ENCODE data around the gene CPOX.

CPOX gene

GRCh38 chr3:98594628-98595324 lies 1.4 kb upstream of the CPOX start:
- DNase-seq, result no peak

DNA sequence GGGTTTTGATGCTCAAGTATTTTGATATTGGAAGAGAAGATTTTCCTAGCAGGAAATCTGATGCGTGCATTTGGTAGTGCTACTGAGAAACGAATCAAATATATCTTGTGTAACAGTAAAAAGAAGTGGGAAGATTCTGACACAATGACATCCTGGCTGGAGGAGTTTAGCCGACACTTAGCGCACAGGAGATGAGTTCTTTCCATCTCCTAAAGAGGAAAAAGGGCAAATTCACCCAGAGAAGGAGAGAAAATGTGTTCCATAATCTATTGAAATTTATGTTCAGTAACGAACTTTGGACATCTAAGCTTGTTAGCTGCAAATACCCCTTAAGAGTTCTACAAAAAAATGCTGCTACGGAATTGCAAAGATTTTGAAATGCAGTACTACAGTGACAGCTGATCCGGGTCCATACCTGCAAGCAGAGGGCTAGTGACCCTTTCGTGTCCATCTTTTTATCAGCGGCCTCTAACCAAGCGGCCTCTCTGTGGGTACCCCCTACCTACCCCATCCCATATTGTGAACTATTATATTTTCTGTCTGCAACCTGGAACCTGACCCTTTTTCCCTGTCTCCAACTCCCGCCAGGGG lies 971 bp downstream of the CPOX start:
- DNase-seq, result no peak

- DNase-seq, result no peak
Observed at GRCh38 chr3:98589331-98590036, 3.9 kb downstream of the CPOX start.

DNA sequence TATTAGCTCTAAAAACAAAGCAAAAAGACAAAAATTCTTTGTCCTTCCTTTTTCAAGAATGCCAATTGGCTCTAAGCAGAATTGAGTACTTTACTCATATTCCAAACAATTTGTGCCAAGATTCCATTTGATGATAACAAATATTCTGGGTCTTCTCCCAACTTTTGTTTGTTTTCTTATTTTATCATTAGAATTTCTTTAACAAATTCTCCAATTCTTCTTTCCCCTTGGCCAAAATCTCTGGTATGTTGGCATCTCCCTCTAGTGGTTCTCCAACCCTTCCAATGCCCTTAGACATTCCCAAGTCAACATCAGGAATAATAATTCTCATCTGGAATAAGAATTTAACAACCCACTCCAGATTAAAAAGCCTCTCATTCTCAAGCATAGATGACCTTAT lies 5.3 kb downstream of the CPOX start:
- DNase-seq, result no peak

DNA sequence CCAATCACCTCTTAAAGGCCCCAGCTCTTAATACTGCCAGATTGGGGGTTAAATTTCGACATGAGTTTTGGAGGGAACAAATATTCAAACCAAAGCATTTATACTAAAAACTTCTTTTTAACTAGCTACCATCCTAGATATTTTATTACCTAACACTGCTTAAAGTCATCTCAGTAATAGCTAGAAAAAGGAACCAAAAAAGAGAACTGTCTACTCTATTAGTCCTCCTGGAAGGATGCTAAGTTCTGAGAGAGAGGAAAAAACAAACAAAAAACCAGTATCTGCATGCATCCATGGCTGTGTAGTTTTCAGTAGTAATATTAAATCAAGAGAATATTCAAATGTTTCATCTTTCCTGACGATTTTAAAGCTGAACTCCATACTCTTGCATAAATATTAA lies 5.8 kb downstream of the CPOX start:
- DNase-seq, result no peak

- no peak for DNase-seq
Observed at GRCh38 chr3:98584547-98584946, 8.9 kb downstream of the CPOX start.

GRCh38 chr3:98583766-98584165 lies 9.6 kb downstream of the CPOX start:
- no peak for DNase-seq

DNA sequence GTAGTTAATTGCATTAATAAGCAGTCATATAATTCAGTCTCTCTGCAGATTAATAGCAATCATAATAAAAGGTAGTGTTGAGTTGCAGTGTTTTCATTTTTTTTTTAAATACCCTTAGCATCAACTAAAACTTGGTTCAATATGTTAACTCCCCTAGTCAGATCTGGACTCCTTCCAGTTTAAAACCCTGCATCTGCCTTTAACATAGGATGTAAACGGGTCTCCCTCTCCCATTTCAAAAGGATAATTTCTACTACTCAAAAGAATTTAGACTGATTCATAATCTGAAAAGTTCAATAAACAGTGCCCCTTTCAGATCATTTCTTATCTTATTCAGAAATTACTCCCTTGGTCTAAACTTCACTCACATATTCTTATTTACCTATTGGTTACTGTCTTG lies 11.4 kb downstream of the CPOX start:
- no peak for DNase-seq

GRCh38 chr3:98581474-98581873 lies 11.9 kb downstream of the CPOX start:
- DNase-seq, result no peak

DNA sequence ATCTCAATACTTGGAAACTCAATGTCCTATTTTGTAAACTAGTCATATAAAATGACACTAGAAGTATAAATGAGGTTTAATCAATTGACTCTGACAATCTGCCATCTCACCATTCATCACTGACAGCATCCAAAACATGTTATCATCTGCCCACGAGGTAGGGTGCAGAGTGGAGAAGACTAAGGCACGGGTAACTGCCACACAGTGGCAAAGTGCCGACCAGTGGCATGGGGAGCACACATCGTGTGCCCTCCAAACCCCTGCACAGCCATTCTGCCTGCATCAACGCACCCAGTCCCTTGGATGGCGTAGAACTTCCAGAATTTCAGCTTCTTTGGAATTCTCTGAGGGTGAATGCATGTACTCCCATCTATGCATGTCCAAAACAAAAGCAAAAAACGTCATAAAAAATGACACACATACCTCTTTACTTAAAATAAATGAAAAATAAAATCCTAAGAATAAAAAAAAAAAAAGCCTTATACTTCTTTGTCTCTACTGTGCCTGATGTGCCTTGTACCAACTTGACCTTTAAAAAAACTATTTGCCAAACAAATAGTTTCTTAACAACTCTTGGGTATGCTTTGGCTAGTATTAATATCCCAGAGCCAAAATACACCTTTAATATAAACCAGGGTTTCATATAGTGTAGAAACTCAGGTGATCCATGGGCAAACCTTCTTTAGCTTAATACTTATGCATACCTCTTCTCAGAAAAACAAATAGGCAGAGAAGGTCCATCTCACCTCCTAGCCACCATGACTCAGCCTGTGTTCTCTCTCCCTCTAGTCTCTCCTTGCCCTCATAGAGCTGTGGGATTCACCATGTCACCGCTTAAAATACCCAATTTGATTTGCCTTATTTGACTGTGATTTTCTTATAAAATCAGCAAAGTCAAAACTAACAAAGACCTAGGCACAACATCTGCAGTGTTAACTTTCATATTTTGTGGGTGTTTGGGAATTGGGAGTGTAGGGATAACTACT lies 12.7 kb downstream of the CPOX start:
- DNase-seq, result no peak

DNA sequence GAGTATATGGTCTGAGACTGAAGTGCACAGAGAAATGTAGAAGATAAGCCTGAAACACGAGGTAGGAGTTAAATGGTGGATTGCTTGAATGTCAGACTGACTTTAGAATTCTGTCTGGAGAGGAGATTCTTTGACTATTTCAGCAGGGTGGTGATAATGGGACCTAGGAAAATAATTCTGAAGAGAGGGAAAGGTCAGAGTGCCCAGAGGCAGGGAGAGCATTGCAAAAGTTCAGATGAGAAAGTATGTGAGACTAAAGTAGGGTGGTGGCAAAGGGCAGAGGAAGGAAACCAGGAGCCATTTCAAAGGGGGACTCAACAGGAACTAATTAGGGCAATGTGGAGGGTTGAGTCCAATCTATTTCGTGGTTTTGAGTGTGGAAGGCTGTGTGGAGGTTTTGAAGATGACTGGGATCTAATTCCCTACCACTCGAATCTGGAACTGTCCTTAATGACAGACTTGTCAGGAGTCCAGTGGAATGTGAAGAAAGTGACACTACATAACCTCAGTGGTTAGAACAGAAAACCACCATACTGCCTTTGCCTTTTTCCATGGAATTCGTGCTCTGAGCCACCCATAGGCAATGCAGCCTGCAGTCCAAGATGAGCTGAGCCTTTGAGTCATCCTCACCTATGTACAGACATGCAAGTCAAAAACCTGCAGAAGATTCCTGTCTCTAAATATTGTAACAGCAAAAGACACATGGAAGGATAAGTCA lies 16.1 kb downstream of the CPOX start:
- no peak for DNase-seq

GRCh38 chr3:98574132-98574531 lies 19.3 kb downstream of the CPOX start:
- DNase-seq, result no peak

DNA sequence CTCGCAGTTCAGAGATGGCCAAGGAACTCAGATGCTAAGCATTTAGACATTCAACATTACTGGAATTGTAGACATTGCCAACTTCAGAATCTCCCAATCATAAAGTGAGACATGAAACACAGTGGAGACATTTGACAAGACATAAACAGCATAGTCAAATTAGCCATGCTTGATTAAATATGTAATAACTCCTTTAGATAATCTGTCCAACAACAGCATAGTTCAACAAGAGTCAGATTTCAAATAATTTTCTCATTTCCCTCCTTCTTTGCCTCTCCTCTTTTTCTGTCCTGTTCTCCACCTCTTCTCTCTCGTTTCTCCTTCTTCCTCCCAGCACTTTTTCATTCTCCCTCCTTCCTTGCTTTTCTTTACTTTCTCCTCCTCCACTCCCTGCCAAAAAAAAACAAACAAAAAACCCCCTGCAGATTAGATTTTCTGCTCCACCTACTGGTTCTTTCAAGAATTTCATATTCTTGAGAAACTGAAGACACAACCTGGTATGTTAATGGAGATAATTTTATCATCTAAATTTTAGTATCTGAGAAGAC lies 20.2 kb downstream of the CPOX start:
- DNase-seq, result no peak

DNA sequence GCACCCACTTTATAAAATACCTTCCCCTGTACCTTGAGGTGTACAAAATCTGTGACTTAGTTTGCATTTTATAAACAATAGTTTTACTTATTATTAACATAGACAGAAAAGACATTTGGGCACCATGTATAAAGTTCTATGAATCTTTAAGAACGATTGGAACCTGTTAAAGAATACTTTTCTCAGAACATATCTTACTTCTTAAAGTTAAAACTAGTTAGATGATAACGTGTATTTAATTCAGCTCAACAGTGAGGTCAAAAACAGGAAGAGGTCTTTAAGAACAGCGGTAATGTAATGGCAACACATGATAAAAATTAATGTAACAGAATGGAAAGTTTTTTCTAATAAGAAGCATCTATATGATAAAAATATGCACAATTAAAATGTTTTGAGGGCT lies 25.0 kb downstream of the CPOX start:
- no peak for DNase-seq

GRCh38 chr3:98567666-98568270 lies 25.6 kb downstream of the CPOX start:
- no peak for DNase-seq

DNA sequence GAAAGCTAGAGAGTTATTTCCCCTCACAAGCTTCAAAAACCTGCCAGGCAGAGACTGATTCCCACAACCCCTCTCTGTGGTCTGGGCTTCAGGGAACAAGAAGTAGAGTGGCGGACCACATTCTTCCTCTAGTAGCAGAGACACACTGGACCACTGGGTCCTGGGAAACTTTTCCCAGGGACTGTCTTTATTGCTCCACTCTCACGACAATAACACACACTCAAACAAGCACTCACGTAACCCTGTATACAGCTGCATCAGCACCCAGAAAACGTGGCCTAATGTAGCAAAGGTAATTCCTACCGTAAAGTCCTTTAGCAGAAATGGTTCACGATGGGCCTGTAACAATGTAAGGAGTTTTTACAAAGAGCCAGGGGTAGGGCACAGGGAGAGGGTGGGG lies 27.6 kb downstream of the CPOX start:
- DNase-seq, result no peak

- peak; percentile 18 for DNase-seq
Observed at GRCh38 chr3:98565237-98565643, 28.2 kb downstream of the CPOX start.

DNA sequence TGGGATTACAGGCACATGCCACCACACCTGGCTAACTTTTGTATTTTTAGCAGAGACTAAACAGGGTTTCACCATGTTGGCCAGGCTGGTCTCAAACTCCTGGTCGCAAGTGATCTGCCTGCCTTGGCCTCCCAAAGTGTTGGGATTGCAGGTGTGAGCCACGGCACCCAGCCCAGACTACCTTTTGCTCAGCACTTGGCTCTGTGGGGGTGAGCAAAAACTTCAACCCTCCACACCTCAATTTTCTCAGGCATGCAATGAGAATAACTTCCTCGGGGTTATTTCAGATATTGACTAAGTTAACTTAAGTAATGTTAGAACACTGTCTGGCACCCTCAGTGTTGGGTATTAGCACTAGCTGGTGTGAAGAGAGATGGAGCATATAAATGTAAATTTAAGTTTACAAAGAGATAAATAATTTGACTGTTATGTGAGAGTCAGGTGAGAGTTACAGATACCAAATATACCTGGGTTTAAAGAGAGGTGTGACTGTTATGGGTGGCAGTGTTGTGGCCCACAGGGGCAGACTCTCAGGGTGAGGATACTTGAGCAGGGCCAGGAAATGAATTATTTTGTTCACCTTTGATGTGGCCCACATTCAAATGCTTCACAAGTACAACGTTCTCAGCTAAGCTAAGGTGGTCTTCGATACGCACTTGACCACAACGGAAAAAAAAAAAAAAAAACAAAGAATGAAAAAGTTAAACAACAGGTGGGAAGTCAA lies 29.0 kb downstream of the CPOX start:
- DNase-seq, result no peak

- no peak for DNase-seq
Observed at GRCh38 chr3:98563661-98564281, 29.6 kb downstream of the CPOX start.

DNA sequence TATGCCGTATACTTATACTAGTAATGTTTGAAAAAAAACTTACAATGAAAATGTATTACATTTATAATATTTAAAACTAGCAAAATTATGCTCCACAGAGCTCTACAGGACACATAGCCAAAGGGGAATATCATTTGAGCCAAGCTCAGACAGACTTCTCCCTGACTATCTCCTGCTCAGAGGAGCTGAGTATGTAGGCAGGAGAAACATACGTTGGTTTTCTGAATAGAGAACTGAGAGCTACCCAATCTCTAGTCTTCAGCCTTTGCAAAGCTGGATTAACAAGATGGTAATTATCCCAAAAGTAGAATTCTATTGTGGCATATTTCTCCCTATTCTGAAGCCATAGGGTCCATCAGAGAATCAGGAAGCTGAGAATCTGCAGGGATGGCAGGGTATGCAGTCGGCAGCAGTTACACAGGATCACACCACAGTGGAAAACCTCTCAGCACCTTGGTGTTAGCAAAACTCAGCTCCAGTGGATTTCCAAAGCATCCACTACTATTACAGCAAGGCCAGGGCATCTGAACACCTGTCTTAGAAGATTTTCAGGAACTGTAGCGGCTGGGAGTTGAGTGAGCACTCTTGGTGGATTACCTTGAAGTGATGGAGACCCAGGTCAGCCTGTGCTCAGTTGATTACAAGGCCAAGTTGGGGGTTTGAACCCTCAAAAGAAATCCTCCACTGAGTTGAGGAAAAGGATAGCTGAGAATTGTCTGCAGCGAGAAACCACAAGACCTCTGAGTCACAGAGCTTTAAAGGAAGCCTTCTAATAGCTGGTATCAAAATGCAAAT lies 31.5 kb downstream of the CPOX start:
- no peak for DNase-seq

Measured in SHP77 treated with DMSO at 0.1 percent for 48 hours (cell line).